A673 (cell line): ENCODE results near the gene HSPB7. TPM values are rescaled to one million over a fixed set of nuclear protein-coding genes. Genes with fewer than 3 reads are reported as not detected.

Experiments
- BruUV-seq: library from RNA; stranded (reverse); fragments of 400-500 nt; replicated peaks from 2 replicates; lab custom pipeline; 2021; lab: Mats Ljungman, UMichigan
- CTCF ChIA-PET: fragments of 300-600 bp; sonication (Branson Sonifier 250); formaldehyde crosslinking; loops from one replicate; lab custom pipeline; 2022; ENCODE audit warnings: antibody characterized with exemption; lab: Charles Lee
- POLR2A ChIA-PET: fragments of 300-600 bp; sonication (Branson Sonifier 250); formaldehyde crosslinking; loops from one replicate; lab custom pipeline; 2022; ENCODE audit warnings: antibody characterized with exemption; ENCODE audit not compliant: low non-redundant PET; lab: Charles Lee
- DNase-seq: peaks from one replicate; pipeline ENCODE4 v3.0.0-alpha.2; 2015; ENCODE audit warnings: low spot score
- H3K27ac ChIP-seq: fragments of 200-600 bp; sonication (generic); 2 replicates; pipeline ENCODE4 v1.5.1; 2016; ENCODE audit warnings: mixed run types, low read depth, mild to moderate bottlenecking, mixed read lengths, antibody characterized with exemption, low read length; ENCODE audit not compliant: poor library complexity, severe bottlenecking
- H3K27me3 ChIP-seq: fragments of 200-600 bp; sonication (generic); replicated peaks from 2 replicates; pipeline ENCODE4 v1.6.1; 2017; ENCODE audit warnings: mixed run types, low read depth, mild to moderate bottlenecking, mixed read lengths, antibody characterized with exemption, low read length; ENCODE audit not compliant: insufficient read depth, poor library complexity
- H3K36me3 ChIP-seq: fragments of 200-600 bp; sonication (generic); 2 replicates; pipeline ENCODE4 v1.6.1; 2016; ENCODE audit warnings: mixed run types, mild to moderate bottlenecking, mixed read lengths, antibody characterized with exemption, low read length; ENCODE audit not compliant: insufficient read depth, poor library complexity, severe bottlenecking
- H3K4me1 ChIP-seq: fragments of 200-600 bp; sonication (generic); 2 replicates; pipeline ENCODE4 v1.6.1; 2017; ENCODE audit warnings: mixed run types, mild to moderate bottlenecking, mixed read lengths, antibody characterized with exemption, low read length; ENCODE audit not compliant: insufficient read depth, poor library complexity, severe bottlenecking
- H3K4me3 ChIP-seq: fragments of 200-600 bp; sonication (generic); 2 replicates; pipeline ENCODE4 v1.5.1; 2016; ENCODE audit warnings: low read depth, mixed run types, mild to moderate bottlenecking, mixed read lengths, low read length; ENCODE audit not compliant: poor library complexity, severe bottlenecking
- H3K9me3 ChIP-seq: fragments of 200-600 bp; sonication (generic); 2 replicates; pipeline ENCODE4 v1.6.1; 2016; ENCODE audit warnings: mixed run types, low read depth, mild to moderate bottlenecking, mixed read lengths, antibody characterized with exemption, low read length; ENCODE audit not compliant: poor library complexity, severe bottlenecking
- EZH2 ChIP-seq: fragments of 200-600 bp; sonication (generic); IDR thresholded peaks from 2 replicates; pipeline ENCODE4 v1.6.1; 2017; ENCODE audit warnings: borderline replicate concordance, low read depth, mild to moderate bottlenecking, mixed read lengths, antibody characterized with exemption, low read length; ENCODE audit not compliant: poor library complexity, severe bottlenecking
- intact Hi-C: fragments of 100-400 bp; cut with micrococcal nuclease; formaldehyde crosslinking; loops from one replicate; pipeline ENCODE4 v1.10.0; 2022; ENCODE audit not compliant: unreplicated experiment
- total RNA-seq: library from RNA; stranded (reverse); gene quantifications from 2 replicates; pipeline ENCODE4 v1.2.3, GENCODE V29; 2021
- TF ChIP-seq, protein P1 (sequence below): fragments of 300-800, 200-600 bp; sonication (generic); conservative IDR thresholded peaks from 2 replicates; pipeline ENCODE4 v1.5.1; 2017; ENCODE audit warnings: low read depth, mild to moderate bottlenecking, antibody characterized with exemption, low read length, moderate library complexity, mixed read lengths

HSPB7 gene
- total RNA-seq, 1 experiment from 2014 or later: not detected

DNA sequence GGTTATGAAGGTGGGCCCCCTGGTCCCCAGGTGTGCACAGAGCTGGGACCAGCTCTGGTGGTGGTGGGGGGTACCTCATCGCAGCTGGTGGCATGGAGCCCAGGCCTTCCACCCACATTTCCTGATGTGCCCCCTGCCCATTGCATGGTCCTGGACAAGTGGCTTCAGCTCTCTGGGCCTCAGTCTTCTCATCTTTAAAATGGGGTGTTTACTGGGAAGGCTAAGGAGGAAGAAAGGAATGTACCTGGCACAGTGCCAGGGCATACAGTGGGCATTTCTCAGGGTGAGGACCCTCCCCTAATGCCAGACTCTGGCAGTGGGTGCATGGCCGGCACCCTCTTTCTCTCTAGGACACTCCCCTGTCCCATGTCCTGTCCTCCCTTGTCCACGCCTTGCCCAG lies 33.2 kb upstream of the HSPB7 start:
- no peak for DNase-seq
- intact Hi-C loops: no loop called here
- Histone ChIP-seq H3K27me3 (no peaks in the 10 kb centered on the region), H3K27ac (no peak overlapping the region), H3K36me3 (no peaks in the 10 kb centered on the region), H3K4me3 (no peak overlapping the region), H3K4me1 (no peaks in the 10 kb centered on the region), H3K9me3 (no peaks in the 10 kb centered on the region)
- POLR2A ChIA-PET: no interaction called here
- no TSS peak for BruUV-seq
- no peak for TF ChIP-seq EZH2
- TF ChIP-seq, protein P1, sequence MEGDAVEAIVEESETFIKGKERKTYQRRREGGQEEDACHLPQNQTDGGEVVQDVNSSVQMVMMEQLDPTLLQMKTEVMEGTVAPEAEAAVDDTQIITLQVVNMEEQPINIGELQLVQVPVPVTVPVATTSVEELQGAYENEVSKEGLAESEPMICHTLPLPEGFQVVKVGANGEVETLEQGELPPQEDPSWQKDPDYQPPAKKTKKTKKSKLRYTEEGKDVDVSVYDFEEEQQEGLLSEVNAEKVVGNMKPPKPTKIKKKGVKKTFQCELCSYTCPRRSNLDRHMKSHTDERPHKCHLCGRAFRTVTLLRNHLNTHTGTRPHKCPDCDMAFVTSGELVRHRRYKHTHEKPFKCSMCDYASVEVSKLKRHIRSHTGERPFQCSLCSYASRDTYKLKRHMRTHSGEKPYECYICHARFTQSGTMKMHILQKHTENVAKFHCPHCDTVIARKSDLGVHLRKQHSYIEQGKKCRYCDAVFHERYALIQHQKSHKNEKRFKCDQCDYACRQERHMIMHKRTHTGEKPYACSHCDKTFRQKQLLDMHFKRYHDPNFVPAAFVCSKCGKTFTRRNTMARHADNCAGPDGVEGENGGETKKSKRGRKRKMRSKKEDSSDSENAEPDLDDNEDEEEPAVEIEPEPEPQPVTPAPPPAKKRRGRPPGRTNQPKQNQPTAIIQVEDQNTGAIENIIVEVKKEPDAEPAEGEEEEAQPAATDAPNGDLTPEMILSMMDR: no peak
- CTCF ChIA-PET: no interaction called here

DNA sequence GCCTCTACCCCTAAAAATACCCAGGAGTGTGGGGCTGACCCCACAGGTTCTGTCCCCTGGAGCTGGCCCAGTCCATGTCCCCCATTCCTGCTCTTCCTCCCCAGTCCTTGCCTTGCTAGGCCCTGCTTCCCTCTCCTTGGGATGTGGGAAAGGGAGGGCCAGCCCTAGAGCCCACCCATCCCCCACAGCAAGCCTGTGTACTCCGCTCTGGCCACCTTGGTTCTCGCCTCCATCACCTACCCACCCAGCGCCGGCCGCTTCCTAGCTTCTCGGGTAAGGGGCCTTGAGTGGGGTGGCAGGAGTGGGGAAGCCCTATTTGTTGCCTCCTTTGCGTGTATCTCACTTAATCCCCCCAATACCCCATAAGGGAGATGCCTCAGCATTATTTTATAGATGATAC lies 32.5 kb upstream of the HSPB7 start:
- POLR2A ChIA-PET: no interaction called here
- BruUV-seq: no TSS peak

DNA sequence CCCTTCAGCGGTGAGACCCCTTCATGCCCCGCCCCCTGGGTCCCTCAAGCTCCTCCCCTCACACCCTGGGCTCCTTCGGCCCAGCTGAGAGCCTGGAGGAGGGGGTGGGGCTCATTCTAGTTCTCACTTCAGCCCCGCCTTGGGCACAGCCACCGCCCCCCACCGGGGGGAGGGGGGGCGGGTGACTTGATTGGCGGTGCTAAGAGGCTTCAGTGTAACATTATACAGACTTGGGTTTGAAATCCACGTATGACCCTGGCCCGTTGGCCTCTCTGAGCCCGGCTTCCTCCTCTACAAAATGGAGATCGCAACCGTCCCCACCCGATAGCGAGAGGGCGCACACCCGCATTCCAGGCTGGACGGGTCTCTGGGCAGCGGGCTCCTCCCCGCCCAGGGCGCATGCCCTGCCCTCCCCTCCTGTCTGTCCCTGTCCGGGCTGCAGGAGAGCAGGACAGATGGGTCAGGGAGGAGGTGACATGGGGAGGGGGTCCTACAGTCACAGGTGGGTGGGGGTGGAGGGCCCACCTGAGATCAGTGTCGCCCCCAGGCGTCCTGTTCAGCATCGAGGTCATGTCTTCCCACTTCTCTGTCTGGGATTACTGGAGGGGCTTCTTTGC lies 30.8 kb upstream of the HSPB7 start:
- TF ChIP-seq, protein P1: 0 out of 2 replicates have a peak, but pooled peaks have one; percentile 18
- TF ChIP-seq EZH2: no peak
- intact Hi-C loops: no loop called here
- no peaks in the 10 kb centered on the region for H3K4me1 ChIP-seq
- ChIA-PET CTCF (no interaction called here), POLR2A (interaction anchor here (0.6 kb wide), 1 partner anchor 136 kb away, joined by 3 read pairs; no protein-coding TSS in a partner anchor)
- peak overlapping the region; percentile 40 for H3K27ac ChIP-seq
- no peaks in the 10 kb centered on the region for H3K9me3 ChIP-seq
- DNase-seq: peak; percentile 92
- H3K36me3 ChIP-seq: no peaks in the 10 kb centered on the region
- H3K27me3 ChIP-seq: no peaks in the 10 kb centered on the region
- H3K4me3 ChIP-seq: peak overlapping the region; percentile 45
- no TSS peak for BruUV-seq

More for the DNA sequence above, 32.5 kb upstream of the HSPB7 start:
- no peaks in the 10 kb centered on the region for H3K4me1 ChIP-seq
- no peak for TF ChIP-seq EZH2
- TF ChIP-seq, protein P1: no peak
- CTCF ChIA-PET: no interaction called here
- no peaks in the 10 kb centered on the region for H3K27me3 ChIP-seq
- no peaks in the 10 kb centered on the region for H3K9me3 ChIP-seq
- H3K36me3 ChIP-seq: no peaks in the 10 kb centered on the region
- no peak for DNase-seq
- intact Hi-C loops: no loop called here
- H3K27ac ChIP-seq: no peak overlapping the region
- H3K4me3 ChIP-seq: no peak overlapping the region
